ENCODE results near the gene SVBP. TPM values are rescaled to one million over a fixed set of nuclear protein-coding genes. Genes with fewer than 3 reads are reported as not detected.
A peak's percentile ranks its signal among the peaks of the same experiment; 100 is the strongest.

Gene SVBP
- polyA plus RNA-seq, 1 donor (not counting 4 experiments of a cell fraction or from before 2014, with no cell fraction given), result 15.5 TPM

DNA sequence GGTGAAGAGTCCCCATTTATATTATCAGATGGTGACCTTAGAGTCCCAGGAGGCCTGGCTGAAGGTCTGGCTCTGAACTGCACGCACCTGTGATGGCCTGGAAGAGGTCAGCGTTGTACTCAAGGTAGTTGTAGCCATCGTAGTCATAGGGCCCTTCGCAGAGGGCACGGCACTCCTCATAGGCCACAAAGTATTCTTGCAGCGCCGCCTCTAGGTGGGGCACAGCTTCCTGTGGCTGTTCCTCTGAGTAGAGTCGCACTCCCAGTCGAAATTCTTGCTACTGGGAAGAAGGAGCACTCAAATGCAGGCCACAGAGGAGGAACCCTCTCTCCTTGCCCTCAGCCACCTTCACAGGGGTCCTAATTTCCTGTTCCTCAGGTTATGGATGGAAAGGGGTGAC, 58.1 kb downstream of the SVBP start:
- peaks cover 23 to 28% of the 10 kb centered on the region in 2 experiments for H3K36me3 ChIP-seq (ENCODE audit: control insufficient read depth in 2 of 2, extremely low read depth in 1 of 2, insufficient read depth in 2 of 2, low read length in 2 of 2)
- dilution Hi-C loops (cut with MboI; ENCODE audit: extremely low pct_ligation_motif_present, low sequenced_read_pairs), result no loop called here

GRCh38 chr1:42758641-42759040, 58.6 kb downstream of the SVBP start:
- H3K27ac ChIP-seq (ENCODE audit: control insufficient read depth, insufficient read depth, low read length), result no peak overlapping the region
- H3K4me2 ChIP-seq (ENCODE audit: control insufficient read depth, extremely low read depth, insufficient read depth, low read depth, low read length), result no peak overlapping the region
- dilution Hi-C loops (cut with MboI; ENCODE audit: extremely low pct_ligation_motif_present, low sequenced_read_pairs), result no loop called here
- H4K20me1 ChIP-seq (ENCODE audit: control insufficient read depth, extremely low read depth, insufficient read depth, low read length), result no peaks in the 10 kb centered on the region
- DNase-seq (ENCODE audit: low read depth, low spot score) (no peak), FAIRE-seq (no peak)
- H3K9me1 ChIP-seq (ENCODE audit: control insufficient read depth, extremely low read depth, insufficient read depth, low read length), result no peaks in the 10 kb centered on the region
- no peak overlapping the region for H3K9ac ChIP-seq (ENCODE audit: control insufficient read depth, extremely low read depth, insufficient read depth, low read length)
- no peaks in the 10 kb centered on the region for H3K9me3 ChIP-seq (ENCODE audit: control insufficient read depth, low read depth, low read length)
- H3K4me1 ChIP-seq (ENCODE audit: control insufficient read depth, extremely low read depth, insufficient read depth, low read length), result peaks cover 6% of the 10 kb centered on the region
- no peak overlapping the region for H2AFZ ChIP-seq (ENCODE audit: control insufficient read depth, low read length)
- H3K27me3 ChIP-seq (ENCODE audit: control insufficient read depth, extremely low read depth, insufficient read depth, low read length), result no peaks in the 10 kb centered on the region
- no peak overlapping the region for H3K4me3 ChIP-seq (ENCODE audit: control insufficient read depth in 2 of 3, extremely low read depth in 1 of 3, insufficient read depth in 2 of 3, low read depth in 1 of 3, low read length in 3 of 3)
- H3K79me2 ChIP-seq (ENCODE audit: control insufficient read depth, insufficient read depth, low read length), result peaks cover under 1% of the 10 kb centered on the region
- peaks cover 24 to 32% of the 10 kb centered on the region in 2 experiments for H3K36me3 ChIP-seq (ENCODE audit: control insufficient read depth in 2 of 2, extremely low read depth in 1 of 2, insufficient read depth in 2 of 2, low read length in 2 of 2)
- TF ChIP-seq CTCF (optimal IDR thresholded peaks at IDR 0.05 in 1 of 3, IDR thresholded peaks at IDR 0.05 in 1 of 3, conservative IDR thresholded peaks at IDR 0.05 in 1 of 3; ENCODE audit: extremely low read depth in 1 of 3, insufficient read depth in 2 of 3, low read length in 3 of 3), result no peak
- TF ChIP-seq EZH2 (IDR thresholded peaks at IDR 0.05; ENCODE audit: low read length), result no peak

More for the DNA sequence above, 58.1 kb downstream of the SVBP start:
- Histone ChIP-seq H4K20me1 (ENCODE audit: control insufficient read depth, extremely low read depth, insufficient read depth, low read length) (no peaks in the 10 kb centered on the region), H2AFZ (ENCODE audit: control insufficient read depth, low read length) (no peak overlapping the region), H3K4me2 (ENCODE audit: control insufficient read depth, extremely low read depth, insufficient read depth, low read depth, low read length) (no peak overlapping the region), H3K27me3 (ENCODE audit: control insufficient read depth, extremely low read depth, insufficient read depth, low read length) (no peaks in the 10 kb centered on the region), H3K9ac (ENCODE audit: control insufficient read depth, extremely low read depth, insufficient read depth, low read length) (no peak overlapping the region), H3K4me3 (ENCODE audit: control insufficient read depth in 2 of 3, extremely low read depth in 1 of 3, insufficient read depth in 2 of 3, low read depth in 1 of 3, low read length in 3 of 3) (no peak overlapping the region), H3K27ac (ENCODE audit: control insufficient read depth, insufficient read depth, low read length) (no peak overlapping the region), H3K4me1 (ENCODE audit: control insufficient read depth, extremely low read depth, insufficient read depth, low read length) (peaks cover 6% of the 10 kb centered on the region), H3K9me1 (ENCODE audit: control insufficient read depth, extremely low read depth, insufficient read depth, low read length) (no peaks in the 10 kb centered on the region), H3K79me2 (ENCODE audit: control insufficient read depth, insufficient read depth, low read length) (peaks cover 2% of the 10 kb centered on the region), H3K9me3 (ENCODE audit: control insufficient read depth, low read depth, low read length) (no peaks in the 10 kb centered on the region)
- FAIRE-seq (no peak), DNase-seq (ENCODE audit: low read depth, low spot score) (no peak)
- TF ChIP-seq EZH2 (IDR thresholded peaks at IDR 0.05; ENCODE audit: low read length) (no peak), CTCF (optimal IDR thresholded peaks at IDR 0.05 in 1 of 3, IDR thresholded peaks at IDR 0.05 in 1 of 3, conservative IDR thresholded peaks at IDR 0.05 in 1 of 3; ENCODE audit: extremely low read depth in 1 of 3, insufficient read depth in 2 of 3, low read length in 3 of 3) (peak in 1 of 3 experiments; percentile 27)
